ENCODE data around the gene PACSIN1. TPM values are rescaled to one million over a fixed set of nuclear protein-coding genes. Genes with fewer than 3 reads are reported as not detected.

Gene PACSIN1
- total and polyA plus RNA-seq, 10 of the 15 experiments (the other 5 are each of a cell fraction or from before 2014, with no cell fraction given) = 0.50 to 9.4 (median 2.8) TPM

GRCh38 chr6:34493344-34493743 lies 27.5 kb downstream of the PACSIN1 start:
- 14% methylated on average over 4 of the region's 4 CpGs for whole genome bisulfite sequencing (ENCODE audit: insufficient coverage, insufficient replicate concordance, low lambda C conversion rate, missing lambda C conversion rate)
- no peak for FAIRE-seq
- H3K27ac ChIP-seq (ENCODE audit: control insufficient read depth, insufficient read depth) = no peak overlapping the region
- TF ChIP-seq POLR2AphosphoS5 (IDR thresholded peaks at IDR 0.05; ENCODE audit: low read length) = no peak
- no peak for TF ChIP-seq EZH2 (IDR thresholded peaks at IDR 0.05; ENCODE audit: borderline replicate concordance, control insufficient read depth, low read depth, low read length)
- TF ChIP-seq KDM1A (IDR thresholded peaks at IDR 0.05; ENCODE audit: borderline replicate concordance) = no peak
- no peak for TF ChIP-seq E2F8 (IDR thresholded peaks at IDR 0.05; ENCODE audit: low read depth, partially characterized antibody)
- no peak for TF ChIP-seq SIX5 (IDR thresholded peaks at IDR 0.05; ENCODE audit: low read depth, low read length, severe bottlenecking)
- TF ChIP-seq, protein P1, sequence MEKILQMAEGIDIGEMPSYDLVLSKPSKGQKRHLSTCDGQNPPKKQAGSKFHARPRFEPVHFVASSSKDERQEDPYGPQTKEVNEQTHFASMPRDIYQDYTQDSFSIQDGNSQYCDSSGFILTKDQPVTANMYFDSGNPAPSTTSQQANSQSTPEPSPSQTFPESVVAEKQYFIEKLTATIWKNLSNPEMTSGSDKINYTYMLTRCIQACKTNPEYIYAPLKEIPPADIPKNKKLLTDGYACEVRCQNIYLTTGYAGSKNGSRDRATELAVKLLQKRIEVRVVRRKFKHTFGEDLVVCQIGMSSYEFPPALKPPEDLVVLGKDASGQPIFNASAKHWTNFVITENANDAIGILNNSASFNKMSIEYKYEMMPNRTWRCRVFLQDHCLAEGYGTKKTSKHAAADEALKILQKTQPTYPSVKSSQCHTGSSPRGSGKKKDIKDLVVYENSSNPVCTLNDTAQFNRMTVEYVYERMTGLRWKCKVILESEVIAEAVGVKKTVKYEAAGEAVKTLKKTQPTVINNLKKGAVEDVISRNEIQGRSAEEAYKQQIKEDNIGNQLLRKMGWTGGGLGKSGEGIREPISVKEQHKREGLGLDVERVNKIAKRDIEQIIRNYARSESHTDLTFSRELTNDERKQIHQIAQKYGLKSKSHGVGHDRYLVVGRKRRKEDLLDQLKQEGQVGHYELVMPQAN (conservative IDR thresholded peaks at IDR 0.05) = no peak
- no peak for TF ChIP-seq ZZZ3 (IDR thresholded peaks at IDR 0.05; ENCODE audit: control insufficient read depth, insufficient read length, low read depth)
- TF ChIP-seq USF1 (IDR thresholded peaks at IDR 0.05; ENCODE audit: borderline replicate concordance, extremely low read length, insufficient read depth, low read depth, low read length) = no peak
- TF ChIP-seq SIN3A (IDR thresholded peaks at IDR 0.05; ENCODE audit: low read depth, low read length) = no peak
- no peak for TF ChIP-seq SREBF2 (IDR thresholded peaks at IDR 0.05; ENCODE audit: low read length)
- no peak for TF ChIP-seq NR2C2 (IDR thresholded peaks at IDR 0.05; ENCODE audit: borderline replicate concordance, control insufficient read depth, insufficient read length, low read depth)
- TF ChIP-seq MLLT1 (IDR thresholded peaks at IDR 0.05) = no peak
- no peak for TF ChIP-seq BHLHE40 (IDR thresholded peaks at IDR 0.05; ENCODE audit: borderline replicate concordance in 1 of 2, low read depth in 2 of 2, low read length in 1 of 2)
- no peak for TF ChIP-seq ZNF274 (IDR thresholded peaks at IDR 0.05; ENCODE audit: insufficient read depth, insufficient read length)
- TF ChIP-seq BCL3 (IDR thresholded peaks at IDR 0.05; ENCODE audit: borderline replicate concordance, insufficient read depth, low read depth, low read length, poor library complexity, severe bottlenecking) = no peak

More at GRCh38 chr6:34493344-34493743, 27.5 kb downstream of the PACSIN1 start:
- no TSS peak for BruUV-seq (replicated peaks)
- H3K4me2 ChIP-seq (ENCODE audit: control insufficient read depth, insufficient read depth) = no peak overlapping the region
- intact Hi-C loops (cut with micrococcal nuclease; ENCODE audit: unreplicated experiment) = no loop called here
- ATAC-seq = no peak
- in situ Hi-C loops (cut with MboI) = no loop called here
- H3K9ac ChIP-seq (ENCODE audit: control insufficient read depth, insufficient read depth, low read length) = no peak overlapping the region
- no peak overlapping the region for H2AFZ ChIP-seq (ENCODE audit: control insufficient read depth, low read depth, low read length)
- H3K27me3 ChIP-seq (replicated peaks in 1 of 2; ENCODE audit: control insufficient read depth in 2 of 2, insufficient read depth in 2 of 2, low read length in 1 of 2) = no peaks in the 10 kb centered on the region
- POLR2A ChIA-PET = no interaction called here
- DNase-seq (ENCODE audit: low read depth, low spot score) = no peak
- RAD21 ChIA-PET (ENCODE audit: unreplicated experiment) = interaction anchor here (1.5 kb wide), 1 partner anchor 33 kb away, joined by 4 read pairs; no protein-coding TSS in a partner anchor
- no peaks in the 10 kb centered on the region for H3K36me3 ChIP-seq (ENCODE audit: control insufficient read depth in 2 of 2, insufficient read depth in 2 of 2, low read length in 1 of 2)
- no peaks in the 10 kb centered on the region for H3K79me2 ChIP-seq (ENCODE audit: control insufficient read depth, insufficient read depth, low read length)
- CTCF ChIA-PET = interaction anchor here (1.1 kb wide), 1 partner anchor 33 kb away, joined by 3 read pairs; no protein-coding TSS in a partner anchor
- no peak overlapping the region for H3K4me3 ChIP-seq
- no peaks in the 10 kb centered on the region for H3K9me3 ChIP-seq (replicated peaks; ENCODE audit: control insufficient read depth, insufficient read depth, low read length)
- H4K20me1 ChIP-seq (ENCODE audit: control insufficient read depth, insufficient read depth) = no peaks in the 10 kb centered on the region
- SMC1A ChIA-PET (ENCODE audit: uncharacterized antibody, unreplicated experiment) = interaction anchor here (1.0 to 1.8 kb wide), 2 partner anchors 33 to 116 kb away, joined by 3 to 5 read pairs; no protein-coding TSS in a partner anchor
- H3K4me1 ChIP-seq (ENCODE audit: control insufficient read depth, insufficient read depth, low read length) = no peaks in the 10 kb centered on the region

Measured in GM12878 (cell line).